ENCODE data around the gene DES.

DNA sequence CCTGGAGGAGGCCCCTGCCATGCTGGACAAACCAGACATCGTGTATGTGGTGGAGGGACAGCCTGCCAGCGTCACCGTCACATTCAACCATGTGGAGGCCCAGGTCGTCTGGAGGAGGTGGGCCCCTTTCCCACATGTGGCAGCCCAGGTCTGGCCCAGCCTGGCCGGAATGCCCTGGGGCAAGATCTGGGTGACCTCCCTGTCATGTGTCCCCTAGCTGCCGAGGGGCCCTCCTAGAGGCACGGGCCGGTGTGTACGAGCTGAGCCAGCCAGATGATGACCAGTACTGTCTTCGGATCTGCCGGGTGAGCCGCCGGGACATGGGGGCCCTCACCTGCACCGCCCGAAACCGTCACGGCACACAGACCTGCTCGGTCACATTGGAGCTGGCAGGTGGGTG, 55.3 kb downstream of the DES start:
- TF ChIP-seq, protein P1, sequence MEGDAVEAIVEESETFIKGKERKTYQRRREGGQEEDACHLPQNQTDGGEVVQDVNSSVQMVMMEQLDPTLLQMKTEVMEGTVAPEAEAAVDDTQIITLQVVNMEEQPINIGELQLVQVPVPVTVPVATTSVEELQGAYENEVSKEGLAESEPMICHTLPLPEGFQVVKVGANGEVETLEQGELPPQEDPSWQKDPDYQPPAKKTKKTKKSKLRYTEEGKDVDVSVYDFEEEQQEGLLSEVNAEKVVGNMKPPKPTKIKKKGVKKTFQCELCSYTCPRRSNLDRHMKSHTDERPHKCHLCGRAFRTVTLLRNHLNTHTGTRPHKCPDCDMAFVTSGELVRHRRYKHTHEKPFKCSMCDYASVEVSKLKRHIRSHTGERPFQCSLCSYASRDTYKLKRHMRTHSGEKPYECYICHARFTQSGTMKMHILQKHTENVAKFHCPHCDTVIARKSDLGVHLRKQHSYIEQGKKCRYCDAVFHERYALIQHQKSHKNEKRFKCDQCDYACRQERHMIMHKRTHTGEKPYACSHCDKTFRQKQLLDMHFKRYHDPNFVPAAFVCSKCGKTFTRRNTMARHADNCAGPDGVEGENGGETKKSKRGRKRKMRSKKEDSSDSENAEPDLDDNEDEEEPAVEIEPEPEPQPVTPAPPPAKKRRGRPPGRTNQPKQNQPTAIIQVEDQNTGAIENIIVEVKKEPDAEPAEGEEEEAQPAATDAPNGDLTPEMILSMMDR (IDR thresholded peaks at IDR 0.05 in 2 of 3, conservative IDR thresholded peaks at IDR 0.05 in 1 of 3; ENCODE audit: borderline replicate concordance in 1 of 3, insufficient read depth in 1 of 3, low read depth in 2 of 3, low read length in 2 of 3), result no peak
- TF ChIP-seq YY1 (IDR thresholded peaks at IDR 0.05; ENCODE audit: extremely low read depth, insufficient replicate concordance, low read depth, low read length) (no peak), TCF7L2 (IDR thresholded peaks at IDR 0.05; ENCODE audit: borderline replicate concordance, extremely low read depth, insufficient read depth, insufficient read length) (no peak), RAD21 (IDR thresholded peaks at IDR 0.05; ENCODE audit: low read depth) (no peak), EZH2phosphoT487 (IDR thresholded peaks at IDR 0.05; ENCODE audit: borderline replicate concordance) (no peak), POLR2A (IDR thresholded peaks at IDR 0.05; ENCODE audit: borderline replicate concordance, extremely low read depth, insufficient read depth, insufficient read length) (no peak)
- TF ChIP-seq, protein P2, sequence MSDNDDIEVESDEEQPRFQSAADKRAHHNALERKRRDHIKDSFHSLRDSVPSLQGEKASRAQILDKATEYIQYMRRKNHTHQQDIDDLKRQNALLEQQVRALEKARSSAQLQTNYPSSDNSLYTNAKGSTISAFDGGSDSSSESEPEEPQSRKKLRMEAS (IDR thresholded peaks at IDR 0.05), result no peak
- TF ChIP-seq, protein P3, sequence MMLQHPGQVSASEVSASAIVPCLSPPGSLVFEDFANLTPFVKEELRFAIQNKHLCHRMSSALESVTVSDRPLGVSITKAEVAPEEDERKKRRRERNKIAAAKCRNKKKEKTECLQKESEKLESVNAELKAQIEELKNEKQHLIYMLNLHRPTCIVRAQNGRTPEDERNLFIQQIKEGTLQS (IDR thresholded peaks at IDR 0.05), result no peak

Measured in HCT116 (cell line).